SH-SY5Y (cell line): Measurements from ENCODE around the gene IL4I1.

Experiments used
- GATA2 ChIP-seq: IDR thresholded peaks from 2 replicates; pipeline ENCODE4 v1.6.1; 2011; ENCODE audit warnings: mild to moderate bottlenecking, low read depth, low read length
- GATA3 ChIP-seq: IDR thresholded peaks from 2 replicates; pipeline ENCODE4 v1.6.1; 2011; ENCODE audit warnings: low read depth, mild to moderate bottlenecking, low read length, moderate library complexity

DNA sequence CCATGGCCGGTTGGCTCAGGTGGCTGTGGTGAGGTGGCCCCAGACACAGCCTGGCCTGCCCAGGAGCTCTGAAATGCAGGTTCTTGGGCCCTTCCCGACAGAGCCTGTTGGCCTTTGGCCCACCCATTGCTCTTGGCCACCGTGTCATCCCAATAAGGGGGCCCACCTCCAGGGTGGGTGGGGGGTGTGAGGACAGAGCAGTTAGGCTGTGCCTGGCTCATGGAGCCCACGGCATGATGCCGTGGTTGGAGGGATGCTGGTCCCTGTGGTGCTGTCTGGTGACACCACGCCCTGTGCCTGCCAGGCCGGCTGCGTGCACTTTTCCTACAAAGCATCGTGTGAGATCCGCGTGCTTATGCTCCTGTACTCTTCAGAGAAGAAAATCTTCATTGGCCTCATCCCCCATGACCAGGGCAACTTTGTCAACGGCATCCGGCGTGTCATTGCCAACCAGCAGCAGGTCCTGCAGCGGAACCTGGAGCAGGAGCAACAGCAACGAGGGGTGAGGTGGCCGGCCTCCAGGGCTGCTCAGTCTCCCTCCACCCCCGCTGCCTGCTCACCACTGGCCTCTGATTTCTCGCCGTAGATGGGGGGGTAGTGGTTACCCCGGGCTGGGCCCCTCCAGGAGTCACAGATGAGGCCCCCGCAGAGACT lies 36.9 kb downstream of the IL4I1 start:
- TF ChIP-seq GATA2 (no peak), GATA3 (no peak)
